Measurements from ENCODE around the gene PHF19. TPM values are rescaled to one million over a fixed set of nuclear protein-coding genes. Genes with fewer than 3 reads are reported as not detected.
A peak's percentile ranks its signal among the peaks of the same experiment; 100 is the strongest.

Gene PHF19
- polyA plus RNA-seq, 1 donor (not counting 4 experiments of a cell fraction or from before 2014, with no cell fraction given): 11.7 TPM

DNA sequence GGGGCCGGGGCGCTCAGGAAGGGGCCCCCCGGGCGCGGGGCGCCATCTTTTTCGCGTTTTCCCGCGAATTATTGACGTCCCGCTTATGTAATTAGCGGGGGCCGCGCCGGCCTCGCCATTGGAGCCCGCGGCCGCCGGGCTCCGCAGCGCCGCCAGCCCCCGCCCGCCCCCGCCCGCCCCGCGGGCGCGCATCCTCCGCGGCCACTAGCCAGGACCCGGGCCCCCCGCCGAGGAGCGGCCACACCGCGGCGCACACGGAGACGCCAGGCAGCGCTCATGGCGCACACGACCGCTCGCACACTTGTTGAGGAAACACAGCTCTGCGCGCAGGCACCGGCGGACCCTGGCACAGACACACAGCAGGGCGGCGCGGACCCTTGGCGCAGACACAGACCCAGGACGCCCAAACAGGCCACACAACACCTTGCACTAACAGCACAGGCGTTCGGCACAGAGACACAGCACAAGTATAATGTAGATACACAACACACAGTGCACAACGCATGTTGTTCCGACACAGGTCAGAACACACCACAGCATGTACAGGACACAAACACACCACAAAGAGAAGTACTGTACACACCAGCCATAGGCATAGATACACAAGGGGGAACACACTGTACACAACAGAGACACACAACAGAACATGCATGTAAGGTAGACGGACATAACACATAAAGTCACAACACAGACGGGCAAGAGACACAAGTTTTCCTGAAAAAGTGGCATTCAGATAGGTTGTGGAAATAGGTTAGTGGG, 467 bp upstream of the PHF19 start:
- Histone ChIP-seq H3K9me3 (ENCODE audit: control insufficient read depth, low read depth, low read length) (no peaks in the 10 kb centered on the region), H3K4me3 (ENCODE audit: control insufficient read depth in 2 of 3, extremely low read depth in 1 of 3, insufficient read depth in 2 of 3, low read depth in 1 of 3, low read length in 3 of 3) (peak overlapping the region; percentile 51 to 76 (median 62)), H2AFZ (ENCODE audit: control insufficient read depth, low read length) (peak overlapping the region; percentile 96), H3K9me1 (ENCODE audit: control insufficient read depth, extremely low read depth, insufficient read depth, low read length) (no peaks in the 10 kb centered on the region), H3K79me2 (ENCODE audit: control insufficient read depth, insufficient read depth, low read length) (no peaks in the 10 kb centered on the region), H3K27ac (ENCODE audit: control insufficient read depth, insufficient read depth, low read length) (peak overlapping the region; percentile 44), H4K20me1 (ENCODE audit: control insufficient read depth, extremely low read depth, insufficient read depth, low read length) (no peaks in the 10 kb centered on the region), H3K9ac (ENCODE audit: control insufficient read depth, extremely low read depth, insufficient read depth, low read length) (peak overlapping the region; percentile 71), H3K27me3 (ENCODE audit: control insufficient read depth, extremely low read depth, insufficient read depth, low read length) (no peaks in the 10 kb centered on the region), H3K36me3 (ENCODE audit: control insufficient read depth in 2 of 2, extremely low read depth in 1 of 2, insufficient read depth in 2 of 2, low read length in 2 of 2) (peaks cover 0 to 11% of the 10 kb centered on the region in 2 experiments), H3K4me1 (ENCODE audit: control insufficient read depth, extremely low read depth, insufficient read depth, low read length) (peaks cover 34% of the 10 kb centered on the region), H3K4me2 (ENCODE audit: control insufficient read depth, extremely low read depth, insufficient read depth, low read depth, low read length) (peak overlapping the region; percentile 89)
- TF ChIP-seq EZH2 (IDR thresholded peaks at IDR 0.05; ENCODE audit: low read length) (no peak), CTCF (optimal IDR thresholded peaks at IDR 0.05 in 1 of 3, IDR thresholded peaks at IDR 0.05 in 1 of 3, conservative IDR thresholded peaks at IDR 0.05 in 1 of 3; ENCODE audit: extremely low read depth in 1 of 3, insufficient read depth in 2 of 3, low read length in 3 of 3) (peak in 1 of 3 experiments; percentile 45)
- FAIRE-seq: no peak
- DNase-seq (ENCODE audit: low read depth, low spot score): no peak
- dilution Hi-C loops (cut with MboI; ENCODE audit: extremely low pct_ligation_motif_present, low sequenced_read_pairs): no loop called here

- Histone ChIP-seq H3K36me3 (ENCODE audit: control insufficient read depth in 2 of 2, extremely low read depth in 1 of 2, insufficient read depth in 2 of 2, low read length in 2 of 2) (peaks cover 1 to 16% of the 10 kb centered on the region in 2 experiments), H3K4me3 (ENCODE audit: control insufficient read depth in 2 of 3, extremely low read depth in 1 of 3, insufficient read depth in 2 of 3, low read depth in 1 of 3, low read length in 3 of 3) (peak overlapping the region; percentile 51 to 82 (median 72)), H3K4me2 (ENCODE audit: control insufficient read depth, extremely low read depth, insufficient read depth, low read depth, low read length) (peak overlapping the region; percentile 50), H2AFZ (ENCODE audit: control insufficient read depth, low read length) (peak overlapping the region; percentile 58), H3K9ac (ENCODE audit: control insufficient read depth, extremely low read depth, insufficient read depth, low read length) (peak overlapping the region; percentile 79), H4K20me1 (ENCODE audit: control insufficient read depth, extremely low read depth, insufficient read depth, low read length) (no peaks in the 10 kb centered on the region), H3K4me1 (ENCODE audit: control insufficient read depth, extremely low read depth, insufficient read depth, low read length) (peaks cover 34% of the 10 kb centered on the region), H3K79me2 (ENCODE audit: control insufficient read depth, insufficient read depth, low read length) (no peaks in the 10 kb centered on the region), H3K27ac (ENCODE audit: control insufficient read depth, insufficient read depth, low read length) (peak overlapping the region; percentile 80), H3K27me3 (ENCODE audit: control insufficient read depth, extremely low read depth, insufficient read depth, low read length) (no peaks in the 10 kb centered on the region), H3K9me1 (ENCODE audit: control insufficient read depth, extremely low read depth, insufficient read depth, low read length) (no peaks in the 10 kb centered on the region), H3K9me3 (ENCODE audit: control insufficient read depth, low read depth, low read length) (no peaks in the 10 kb centered on the region)
- FAIRE-seq: no peak
- dilution Hi-C loops (cut with MboI; ENCODE audit: extremely low pct_ligation_motif_present, low sequenced_read_pairs): no loop called here
- DNase-seq (ENCODE audit: low read depth, low spot score): peak; percentile 28
- TF ChIP-seq CTCF (optimal IDR thresholded peaks at IDR 0.05 in 1 of 3, IDR thresholded peaks at IDR 0.05 in 1 of 3, conservative IDR thresholded peaks at IDR 0.05 in 1 of 3; ENCODE audit: extremely low read depth in 1 of 3, insufficient read depth in 2 of 3, low read length in 3 of 3) (no peak), EZH2 (IDR thresholded peaks at IDR 0.05; ENCODE audit: low read length) (no peak)
Measured at GRCh38 chr9:120875954-120876841, 790 bp downstream of the PHF19 start.
